ENCODE measurements around the gene RAB9A. TPM values are rescaled to one million over a fixed set of nuclear protein-coding genes. Genes with fewer than 3 reads are reported as not detected.

Gene RAB9A
- total RNA-seq, 1 experiment from 2014 or later: 15.3 TPM

DNA sequence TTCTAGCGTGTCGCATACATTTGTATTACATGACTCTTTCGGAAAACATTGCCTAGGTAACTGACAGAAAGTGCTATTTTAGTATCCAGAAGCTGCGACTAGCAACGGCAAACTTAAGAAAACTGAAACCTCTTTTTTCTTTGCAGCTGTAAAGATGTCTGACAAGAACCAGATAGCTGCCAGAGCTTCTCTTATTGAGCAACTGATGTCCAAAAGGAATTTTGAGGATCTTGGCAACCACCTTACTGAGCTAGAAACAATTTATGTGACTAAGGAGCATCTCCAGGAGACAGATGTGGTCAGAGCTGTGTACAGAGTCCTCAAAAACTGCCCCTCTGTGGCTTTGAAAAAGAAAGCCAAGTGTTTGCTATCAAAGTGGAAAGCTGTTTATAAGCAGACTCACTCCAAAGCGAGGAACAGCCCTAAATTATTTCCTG, 26.6 kb upstream of the RAB9A start:
- Histone ChIP-seq H3K36me3 (ENCODE audit: control insufficient read depth, insufficient read depth, low read length) (no peaks in the 10 kb centered on the region), H3K4me3 (ENCODE audit: low read depth in 2 of 2, low read length in 2 of 2) (no peak overlapping the region), H3K27me3 (ENCODE audit: control insufficient read depth, insufficient read depth, low read length) (no peaks in the 10 kb centered on the region), H3K27ac (ENCODE audit: low read length) (no peak overlapping the region), H3K4me1 (ENCODE audit: control insufficient read depth, insufficient read depth, low read length) (no peaks in the 10 kb centered on the region), H3K9me3 (ENCODE audit: control insufficient read depth, insufficient read depth, low read depth, low read length) (no peaks in the 10 kb centered on the region)
- ChIA-PET CTCF (interaction anchor here (0.5 kb wide), 1 partner anchor 367 kb away, joined by 3 read pairs; the partner anchor contains the start of gene GEMIN8), POLR2A (no interaction called here)
- intact Hi-C loops (cut with micrococcal nuclease; ENCODE audit: unreplicated experiment): no loop called here
- TF ChIP-seq SIN3A (IDR thresholded peaks at IDR 0.05; ENCODE audit: borderline replicate concordance, insufficient read depth, low read depth, low read length) (no peak), POLR2AphosphoS5 (IDR thresholded peaks at IDR 0.05; ENCODE audit: low read depth, low read length) (no peak), TCF7L2 (IDR thresholded peaks at IDR 0.05; ENCODE audit: low read depth, low read length) (no peak)
- TF ChIP-seq, protein P1, sequence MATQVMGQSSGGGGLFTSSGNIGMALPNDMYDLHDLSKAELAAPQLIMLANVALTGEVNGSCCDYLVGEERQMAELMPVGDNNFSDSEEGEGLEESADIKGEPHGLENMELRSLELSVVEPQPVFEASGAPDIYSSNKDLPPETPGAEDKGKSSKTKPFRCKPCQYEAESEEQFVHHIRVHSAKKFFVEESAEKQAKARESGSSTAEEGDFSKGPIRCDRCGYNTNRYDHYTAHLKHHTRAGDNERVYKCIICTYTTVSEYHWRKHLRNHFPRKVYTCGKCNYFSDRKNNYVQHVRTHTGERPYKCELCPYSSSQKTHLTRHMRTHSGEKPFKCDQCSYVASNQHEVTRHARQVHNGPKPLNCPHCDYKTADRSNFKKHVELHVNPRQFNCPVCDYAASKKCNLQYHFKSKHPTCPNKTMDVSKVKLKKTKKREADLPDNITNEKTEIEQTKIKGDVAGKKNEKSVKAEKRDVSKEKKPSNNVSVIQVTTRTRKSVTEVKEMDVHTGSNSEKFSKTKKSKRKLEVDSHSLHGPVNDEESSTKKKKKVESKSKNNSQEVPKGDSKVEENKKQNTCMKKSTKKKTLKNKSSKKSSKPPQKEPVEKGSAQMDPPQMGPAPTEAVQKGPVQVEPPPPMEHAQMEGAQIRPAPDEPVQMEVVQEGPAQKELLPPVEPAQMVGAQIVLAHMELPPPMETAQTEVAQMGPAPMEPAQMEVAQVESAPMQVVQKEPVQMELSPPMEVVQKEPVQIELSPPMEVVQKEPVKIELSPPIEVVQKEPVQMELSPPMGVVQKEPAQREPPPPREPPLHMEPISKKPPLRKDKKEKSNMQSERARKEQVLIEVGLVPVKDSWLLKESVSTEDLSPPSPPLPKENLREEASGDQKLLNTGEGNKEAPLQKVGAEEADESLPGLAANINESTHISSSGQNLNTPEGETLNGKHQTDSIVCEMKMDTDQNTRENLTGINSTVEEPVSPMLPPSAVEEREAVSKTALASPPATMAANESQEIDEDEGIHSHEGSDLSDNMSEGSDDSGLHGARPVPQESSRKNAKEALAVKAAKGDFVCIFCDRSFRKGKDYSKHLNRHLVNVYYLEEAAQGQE (IDR thresholded peaks at IDR 0.05; ENCODE audit: insufficient read depth in 1 of 2, low read depth in 2 of 2, low read length in 1 of 2): no peak
- TF ChIP-seq, protein P2, sequence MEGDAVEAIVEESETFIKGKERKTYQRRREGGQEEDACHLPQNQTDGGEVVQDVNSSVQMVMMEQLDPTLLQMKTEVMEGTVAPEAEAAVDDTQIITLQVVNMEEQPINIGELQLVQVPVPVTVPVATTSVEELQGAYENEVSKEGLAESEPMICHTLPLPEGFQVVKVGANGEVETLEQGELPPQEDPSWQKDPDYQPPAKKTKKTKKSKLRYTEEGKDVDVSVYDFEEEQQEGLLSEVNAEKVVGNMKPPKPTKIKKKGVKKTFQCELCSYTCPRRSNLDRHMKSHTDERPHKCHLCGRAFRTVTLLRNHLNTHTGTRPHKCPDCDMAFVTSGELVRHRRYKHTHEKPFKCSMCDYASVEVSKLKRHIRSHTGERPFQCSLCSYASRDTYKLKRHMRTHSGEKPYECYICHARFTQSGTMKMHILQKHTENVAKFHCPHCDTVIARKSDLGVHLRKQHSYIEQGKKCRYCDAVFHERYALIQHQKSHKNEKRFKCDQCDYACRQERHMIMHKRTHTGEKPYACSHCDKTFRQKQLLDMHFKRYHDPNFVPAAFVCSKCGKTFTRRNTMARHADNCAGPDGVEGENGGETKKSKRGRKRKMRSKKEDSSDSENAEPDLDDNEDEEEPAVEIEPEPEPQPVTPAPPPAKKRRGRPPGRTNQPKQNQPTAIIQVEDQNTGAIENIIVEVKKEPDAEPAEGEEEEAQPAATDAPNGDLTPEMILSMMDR (IDR thresholded peaks at IDR 0.05): no peak
- no TSS peak for BruUV-seq (replicated peaks)
- in situ Hi-C loops (cut with HindIII; ENCODE audit: low pct_unique_long_range_greater_than_20kb, low sequenced_read_pairs): no loop called here
- no peak for ATAC-seq
- DNase-seq (ENCODE audit: low read depth, low spot score): no peak

DNA sequence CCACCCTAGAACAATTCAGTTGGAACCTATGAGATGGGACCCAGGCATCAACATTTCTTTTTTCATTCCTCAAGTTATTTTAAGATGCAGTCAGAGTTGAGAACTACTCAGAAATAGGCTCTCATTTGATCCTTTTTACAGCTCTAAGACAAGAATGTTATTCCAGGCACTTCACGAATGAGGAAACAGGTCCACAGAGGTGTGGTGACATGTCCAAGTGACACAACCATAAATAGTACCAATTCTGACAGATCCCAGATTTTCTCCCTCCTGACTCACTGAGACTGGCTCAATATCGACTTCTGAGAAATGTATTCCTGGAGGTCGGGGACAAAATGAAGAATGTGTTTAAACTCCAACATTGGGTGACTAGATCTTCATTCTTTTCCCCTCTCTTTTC, 24.9 kb upstream of the RAB9A start:
- ChIA-PET POLR2A (no interaction called here), CTCF (no interaction called here)
- TF ChIP-seq, protein P2 (IDR thresholded peaks at IDR 0.05): no peak
- no peak overlapping the region for H3K4me3 ChIP-seq (ENCODE audit: low read depth in 2 of 2, low read length in 2 of 2)
- DNase-seq (ENCODE audit: low read depth, low spot score): no peak
- intact Hi-C loops (cut with micrococcal nuclease; ENCODE audit: unreplicated experiment): no loop called here
- H3K27me3 ChIP-seq (ENCODE audit: control insufficient read depth, insufficient read depth, low read length): no peaks in the 10 kb centered on the region
- H3K36me3 ChIP-seq (ENCODE audit: control insufficient read depth, insufficient read depth, low read length): no peaks in the 10 kb centered on the region
- no peaks in the 10 kb centered on the region for H3K4me1 ChIP-seq (ENCODE audit: control insufficient read depth, insufficient read depth, low read length)
- BruUV-seq (replicated peaks): no TSS peak
- no peak for ATAC-seq
- H3K9me3 ChIP-seq (ENCODE audit: control insufficient read depth, insufficient read depth, low read depth, low read length): no peaks in the 10 kb centered on the region
- H3K27ac ChIP-seq (ENCODE audit: low read length): no peak overlapping the region
- in situ Hi-C loops (cut with HindIII; ENCODE audit: low pct_unique_long_range_greater_than_20kb, low sequenced_read_pairs): no loop called here

DNA sequence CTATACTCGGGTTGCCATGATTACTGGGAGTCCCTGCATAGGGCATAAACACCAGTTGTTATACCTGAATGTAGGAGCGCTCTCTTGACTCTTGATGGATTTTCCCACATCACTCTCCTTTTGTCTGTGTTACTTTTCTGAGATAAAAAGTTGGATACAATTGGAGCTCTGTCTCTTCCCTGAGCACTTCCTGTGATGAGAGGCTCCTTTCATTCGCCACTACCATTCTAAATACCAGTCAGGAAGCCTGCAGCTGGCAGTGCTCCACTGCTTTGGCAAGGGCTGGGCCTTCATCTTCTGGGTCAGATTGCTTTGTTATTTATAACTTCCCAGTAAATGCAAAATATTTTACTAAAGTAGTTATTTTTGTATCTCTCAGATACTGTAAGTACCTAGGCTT, 22.1 kb upstream of the RAB9A start:
- ChIA-PET POLR2A (no interaction called here), CTCF (no interaction called here)
- in situ Hi-C loops (cut with HindIII; ENCODE audit: low pct_unique_long_range_greater_than_20kb, low sequenced_read_pairs) (no loop called here), intact Hi-C loops (cut with micrococcal nuclease; ENCODE audit: unreplicated experiment) (no loop called here)
- DNase-seq (ENCODE audit: low read depth, low spot score) (no peak), ATAC-seq (no peak)
- H3K9me3 ChIP-seq (ENCODE audit: control insufficient read depth, insufficient read depth, low read depth, low read length): no peaks in the 10 kb centered on the region
- no peak overlapping the region for H3K4me3 ChIP-seq (ENCODE audit: low read depth in 2 of 2, low read length in 2 of 2)
- H3K27ac ChIP-seq (ENCODE audit: low read length): no peak overlapping the region
- no peaks in the 10 kb centered on the region for H3K27me3 ChIP-seq (ENCODE audit: control insufficient read depth, insufficient read depth, low read length)
- no peaks in the 10 kb centered on the region for H3K4me1 ChIP-seq (ENCODE audit: control insufficient read depth, insufficient read depth, low read length)
- no TSS peak for BruUV-seq (replicated peaks)
- TF ChIP-seq, protein P1 (IDR thresholded peaks at IDR 0.05; ENCODE audit: insufficient read depth in 1 of 2, low read depth in 2 of 2, low read length in 1 of 2): no peak
- TF ChIP-seq POLR2AphosphoS5 (IDR thresholded peaks at IDR 0.05; ENCODE audit: low read depth, low read length): no peak
- TF ChIP-seq, protein P2 (IDR thresholded peaks at IDR 0.05): no peak
- no peaks in the 10 kb centered on the region for H3K36me3 ChIP-seq (ENCODE audit: control insufficient read depth, insufficient read depth, low read length)
